ENCODE results near the gene S1PR5. TPM values are rescaled to one million over a fixed set of nuclear protein-coding genes. Genes with fewer than 3 reads are reported as not detected.

The S1PR5 gene
- total and polyA plus RNA-seq, 10 of the 15 experiments (the other 5 are each of a cell fraction or from before 2014, with no cell fraction given) = 0.04 TPM; not detected in 9

DNA sequence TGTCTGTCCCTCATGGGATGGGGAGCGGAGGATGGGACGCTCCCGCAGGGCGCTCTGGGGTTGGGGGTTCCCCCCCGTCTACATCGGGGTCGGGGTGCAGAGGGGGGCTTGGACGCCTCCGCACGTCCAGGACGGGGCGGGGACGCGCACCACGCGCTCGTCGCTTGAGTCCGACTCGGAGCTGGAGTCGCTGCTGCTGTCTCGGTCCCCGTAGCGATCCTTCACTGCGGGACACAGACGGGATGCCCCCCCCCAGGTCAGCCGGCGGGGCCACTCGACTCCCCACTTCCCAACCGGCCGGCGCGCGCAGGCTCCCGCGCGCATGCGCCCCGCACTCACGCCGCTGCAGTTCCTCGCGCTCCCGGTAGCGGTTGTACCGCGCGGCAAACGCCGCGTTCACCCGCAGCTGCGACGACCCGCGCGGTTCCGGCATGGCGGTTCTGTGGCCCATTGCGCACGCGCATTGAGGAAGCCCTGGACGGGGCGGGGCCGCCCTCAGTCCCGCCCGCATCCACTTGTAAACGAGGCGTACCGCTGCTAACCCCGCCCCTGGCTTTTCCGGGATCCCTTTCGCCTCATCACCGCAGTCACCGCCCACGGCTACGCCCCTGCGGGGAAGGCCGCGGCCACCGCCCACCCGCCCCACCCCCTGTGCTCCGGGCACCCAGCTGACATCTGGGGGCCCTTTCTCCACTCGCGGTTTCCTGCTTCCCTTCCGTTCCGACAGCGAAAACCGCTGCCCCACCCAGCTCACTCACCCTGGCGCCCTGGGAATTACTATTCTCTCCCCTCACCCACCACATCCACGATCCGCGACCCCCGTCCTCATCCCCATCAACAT is 48.5 kb upstream of the S1PR5 start, which contains the start of gene KRI1 (continued):
- TF ChIP-seq, protein P1, sequence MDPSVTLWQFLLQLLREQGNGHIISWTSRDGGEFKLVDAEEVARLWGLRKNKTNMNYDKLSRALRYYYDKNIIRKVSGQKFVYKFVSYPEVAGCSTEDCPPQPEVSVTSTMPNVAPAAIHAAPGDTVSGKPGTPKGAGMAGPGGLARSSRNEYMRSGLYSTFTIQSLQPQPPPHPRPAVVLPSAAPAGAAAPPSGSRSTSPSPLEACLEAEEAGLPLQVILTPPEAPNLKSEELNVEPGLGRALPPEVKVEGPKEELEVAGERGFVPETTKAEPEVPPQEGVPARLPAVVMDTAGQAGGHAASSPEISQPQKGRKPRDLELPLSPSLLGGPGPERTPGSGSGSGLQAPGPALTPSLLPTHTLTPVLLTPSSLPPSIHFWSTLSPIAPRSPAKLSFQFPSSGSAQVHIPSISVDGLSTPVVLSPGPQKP (IDR thresholded peaks at IDR 0.05; ENCODE audit: low read depth, low read length) = 0 out of 2 replicates have a peak, but pooled peaks have one; percentile 10
- TF ChIP-seq YBX1 (IDR thresholded peaks at IDR 0.05) (no peak), POLR2AphosphoS2 (IDR thresholded peaks at IDR 0.05; ENCODE audit: low read depth, low read length) (peak; percentile 80; the same call in 1 of the 2 replicates), CHD2 (IDR thresholded peaks at IDR 0.05; ENCODE audit: borderline replicate concordance, low read depth, low read length) (no peak; the same call in 1 of the 2 replicates), CHD4 (IDR thresholded peaks at IDR 0.05) (no peak), RELA (IDR thresholded peaks at IDR 0.05; ENCODE audit: borderline replicate concordance, partially characterized antibody) (peak; percentile 58), EED (IDR thresholded peaks at IDR 0.05; ENCODE audit: low read depth) (peak; percentile 62), PKNOX1 (IDR thresholded peaks at IDR 0.05) (no peak), ZBED1 (IDR thresholded peaks at IDR 0.05; ENCODE audit: borderline replicate concordance) (no peak), SMAD1 (IDR thresholded peaks at IDR 0.05; ENCODE audit: low read depth, partially characterized antibody) (no peak), BHLHE40 (IDR thresholded peaks at IDR 0.05; ENCODE audit: borderline replicate concordance in 1 of 2, low read depth in 2 of 2, low read length in 1 of 2) (peak; percentile 53 to 59; a peak in 2 of 4 replicates), ZBTB4 (CRISPR knock-in tag; IDR thresholded peaks at IDR 0.05) (no peak), HSF1 (IDR thresholded peaks at IDR 0.05; ENCODE audit: low read depth, low read length) (no peak), BACH1 (IDR thresholded peaks at IDR 0.05; ENCODE audit: borderline replicate concordance) (peak; percentile 89)
- TF ChIP-seq, protein P2, sequence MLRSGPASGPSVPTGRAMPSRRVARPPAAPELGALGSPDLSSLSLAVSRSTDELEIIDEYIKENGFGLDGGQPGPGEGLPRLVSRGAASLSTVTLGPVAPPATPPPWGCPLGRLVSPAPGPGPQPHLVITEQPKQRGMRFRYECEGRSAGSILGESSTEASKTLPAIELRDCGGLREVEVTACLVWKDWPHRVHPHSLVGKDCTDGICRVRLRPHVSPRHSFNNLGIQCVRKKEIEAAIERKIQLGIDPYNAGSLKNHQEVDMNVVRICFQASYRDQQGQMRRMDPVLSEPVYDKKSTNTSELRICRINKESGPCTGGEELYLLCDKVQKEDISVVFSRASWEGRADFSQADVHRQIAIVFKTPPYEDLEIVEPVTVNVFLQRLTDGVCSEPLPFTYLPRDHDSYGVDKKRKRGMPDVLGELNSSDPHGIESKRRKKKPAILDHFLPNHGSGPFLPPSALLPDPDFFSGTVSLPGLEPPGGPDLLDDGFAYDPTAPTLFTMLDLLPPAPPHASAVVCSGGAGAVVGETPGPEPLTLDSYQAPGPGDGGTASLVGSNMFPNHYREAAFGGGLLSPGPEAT (IDR thresholded peaks at IDR 0.05; ENCODE audit: low read depth) = 0 out of 2 replicates have a peak, but pooled peaks have one; percentile 5
- TF ChIP-seq, protein P3, sequence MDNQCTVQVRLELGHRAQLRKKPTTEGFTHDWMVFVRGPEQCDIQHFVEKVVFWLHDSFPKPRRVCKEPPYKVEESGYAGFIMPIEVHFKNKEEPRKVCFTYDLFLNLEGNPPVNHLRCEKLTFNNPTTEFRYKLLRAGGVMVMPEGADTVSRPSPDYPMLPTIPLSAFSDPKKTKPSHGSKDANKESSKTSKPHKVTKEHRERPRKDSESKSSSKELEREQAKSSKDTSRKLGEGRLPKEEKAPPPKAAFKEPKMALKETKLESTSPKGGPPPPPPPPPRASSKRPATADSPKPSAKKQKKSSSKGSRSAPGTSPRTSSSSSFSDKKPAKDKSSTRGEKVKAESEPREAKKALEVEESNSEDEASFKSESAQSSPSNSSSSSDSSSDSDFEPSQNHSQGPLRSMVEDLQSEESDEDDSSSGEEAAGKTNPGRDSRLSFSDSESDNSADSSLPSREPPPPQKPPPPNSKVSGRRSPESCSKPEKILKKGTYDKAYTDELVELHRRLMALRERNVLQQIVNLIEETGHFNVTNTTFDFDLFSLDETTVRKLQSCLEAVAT (IDR thresholded peaks at IDR 0.05) = no peak

All from GM12878 (cell line).